ENCODE results near the gene CENPS. TPM values are rescaled to one million over a fixed set of nuclear protein-coding genes. Genes with fewer than 3 reads are reported as not detected.
"Not testable (repeated sequence)": the region's sequence is repeated elsewhere in the genome, so short reads cannot be mapped to it uniquely, and the experiment has no call there.

Gene CENPS
- total RNA-seq, 1 donor from 2014 or later, result 15.2 TPM

GRCh38 chr1:10472220-10473144 is 42.2 kb downstream of the CENPS start, which contains the start of gene DFFA:
Gene DFFA, minus strand, starts transcription at chr1:10472529. Its CDS starts 71 bp downstream, at chr1:10472458.
- peak; percentile 82 for DNase-seq
- ChIA-PET CTCF (no interaction called here), POLR2A (interaction anchor here (0.7 to 1.3 kb wide), 4 partner anchors 10 to 42 kb away, joined by 3 to 4 read pairs (median 4); partner anchors contain the start of gene CENPS)
- H3K4me1 Mint-ChIP-seq, result peaks cover 51% of the 10 kb centered on the region
- H3K27me3 Mint-ChIP-seq, result no peaks in the 10 kb centered on the region
- intact Hi-C loops (cut with micrococcal nuclease), result loop anchor here (1.0 to 10.0 kb wide), 6 partner anchors 23 to 1510 kb away; partner anchors contain the start of genes CENPS, CLCN6, MFN2 and MTHFR
- H3K27ac Mint-ChIP-seq, result peak within 1 kb of the TSS; percentile 90
- peak within 1 kb of the TSS; percentile 94 for H3K4me3 Mint-ChIP-seq
- H3K36me3 Mint-ChIP-seq (ENCODE audit: low read depth), result peaks cover 28% of the 10 kb centered on the region
- ATAC-seq (ENCODE audit: low read depth), result peak; percentile 78
- TF ChIP-seq CTCF (IDR thresholded peaks at IDR 0.05), result no peak
- no peaks in the 10 kb centered on the region for H3K9me3 Mint-ChIP-seq

- ATAC-seq (ENCODE audit: low read depth) (no peak), DNase-seq (no peak)
- no peaks in the 10 kb centered on the region for H3K9me3 Mint-ChIP-seq
- peak overlapping the region; percentile 94 for H3K4me3 Mint-ChIP-seq
- ChIA-PET CTCF (no interaction called here), POLR2A (interaction anchor here (0.7 to 1.3 kb wide), 4 partner anchors 11 to 43 kb away, joined by 3 to 4 read pairs (median 4); partner anchors contain the start of gene CENPS)
- intact Hi-C loops (cut with micrococcal nuclease), result loop anchor here (5.0 to 10.0 kb wide), 2 partner anchors 1332 to 1509 kb away; partner anchors contain the start of genes CLCN6, MFN2 and MTHFR
- H3K27me3 Mint-ChIP-seq, result no peaks in the 10 kb centered on the region
- peaks cover 20% of the 10 kb centered on the region for H3K36me3 Mint-ChIP-seq (ENCODE audit: low read depth)
- TF ChIP-seq CTCF (IDR thresholded peaks at IDR 0.05), result no peak
- H3K27ac Mint-ChIP-seq, result peak overlapping the region; percentile 90
- H3K4me1 Mint-ChIP-seq, result peaks cover 48% of the 10 kb centered on the region
These were observed 43.0 kb downstream of the CENPS start for GRCh38 chr1:10473145-10473765.

GRCh38 chr1:10474309-10474612 is 44.0 kb downstream of the CENPS start:
- ATAC-seq (ENCODE audit: low read depth); CTCF ChIA-PET: not testable (repeated sequence)
- H3K4me3 Mint-ChIP-seq, result peak overlapping the region; percentile 95

GRCh38 chr1:10474613-10475507 is 44.6 kb downstream of the CENPS start, which contains the start of gene PEX14:
Gene PEX14, plus strand, starts transcription at chr1:10474950. Its CDS starts 17 bp downstream, at chr1:10474967.
- ATAC-seq (ENCODE audit: low read depth) (peak; percentile 76), DNase-seq (peak; percentile 76)
- POLR2A ChIA-PET, result interaction anchor here (0.6 to 1.5 kb wide), 4 partner anchors 20 to 1602 kb away, joined by 3 to 6 read pairs (median 4); partner anchors contain the start of gene CENPS
- intact Hi-C loops (cut with micrococcal nuclease), result loop anchor here (5.0 to 10.0 kb wide), 2 partner anchors 1330 to 1507 kb away; partner anchors contain the start of genes CLCN6, MFN2 and MTHFR
- TF ChIP-seq CTCF (IDR thresholded peaks at IDR 0.05), result no peak
- CTCF ChIA-PET, result no interaction called here
- Mint-ChIP-seq H3K27me3 (no peaks in the 10 kb centered on the region), H3K4me3 (peak within 1 kb of the TSS; percentile 95), H3K4me1 (peaks cover 49% of the 10 kb centered on the region), H3K9me3 (no peaks in the 10 kb centered on the region), H3K27ac (peak within 1 kb of the TSS; percentile 89), H3K36me3 (ENCODE audit: low read depth) (peaks cover 10% of the 10 kb centered on the region)

More at GRCh38 chr1:10474309-10474612, 44.0 kb downstream of the CENPS start:
- POLR2A ChIA-PET, result interaction anchor here (0.6 to 1.5 kb wide), 2 partner anchors 44 to 518 kb away, joined by 3 to 4 read pairs; partner anchors contain the start of gene CENPS
- Mint-ChIP-seq H3K36me3 (ENCODE audit: low read depth) (peaks cover 10% of the 10 kb centered on the region), H3K27ac (peak overlapping the region; percentile 89), H3K4me1 (peaks cover 46% of the 10 kb centered on the region)
- intact Hi-C loops (cut with micrococcal nuclease), result loop anchor here (5.0 to 10.0 kb wide), 2 partner anchors 1331 to 1508 kb away; partner anchors contain the start of genes CLCN6, MFN2 and MTHFR
- H3K9me3 Mint-ChIP-seq, H3K27me3 Mint-ChIP-seq, DNase-seq: not testable (repeated sequence)
